HG03135 (cell line): ENCODE data around the gene ADAMTS4.

Experiments used
- ATAC-seq: cut with Tn5 transposase; IDR thresholded peaks from one replicate; pipeline ENCODE4 v1.9.1; 2021; ENCODE audit warnings: mild to moderate bottlenecking, moderate library complexity; ENCODE audit not compliant: unreplicated experiment

The ADAMTS4 gene

GRCh38 chr1:161196521-161197451 lies 2.1 kb downstream of the ADAMTS4 start:
- no peak for ATAC-seq

- ATAC-seq: no peak
Observed at GRCh38 chr1:161196111-161196510, 2.7 kb downstream of the ADAMTS4 start.

- ATAC-seq: no peak
Observed at GRCh38 chr1:161195171-161195570, 3.7 kb downstream of the ADAMTS4 start.

GRCh38 chr1:161193561-161194235 lies 5.2 kb downstream of the ADAMTS4 start:
- ATAC-seq: no peak

DNA sequence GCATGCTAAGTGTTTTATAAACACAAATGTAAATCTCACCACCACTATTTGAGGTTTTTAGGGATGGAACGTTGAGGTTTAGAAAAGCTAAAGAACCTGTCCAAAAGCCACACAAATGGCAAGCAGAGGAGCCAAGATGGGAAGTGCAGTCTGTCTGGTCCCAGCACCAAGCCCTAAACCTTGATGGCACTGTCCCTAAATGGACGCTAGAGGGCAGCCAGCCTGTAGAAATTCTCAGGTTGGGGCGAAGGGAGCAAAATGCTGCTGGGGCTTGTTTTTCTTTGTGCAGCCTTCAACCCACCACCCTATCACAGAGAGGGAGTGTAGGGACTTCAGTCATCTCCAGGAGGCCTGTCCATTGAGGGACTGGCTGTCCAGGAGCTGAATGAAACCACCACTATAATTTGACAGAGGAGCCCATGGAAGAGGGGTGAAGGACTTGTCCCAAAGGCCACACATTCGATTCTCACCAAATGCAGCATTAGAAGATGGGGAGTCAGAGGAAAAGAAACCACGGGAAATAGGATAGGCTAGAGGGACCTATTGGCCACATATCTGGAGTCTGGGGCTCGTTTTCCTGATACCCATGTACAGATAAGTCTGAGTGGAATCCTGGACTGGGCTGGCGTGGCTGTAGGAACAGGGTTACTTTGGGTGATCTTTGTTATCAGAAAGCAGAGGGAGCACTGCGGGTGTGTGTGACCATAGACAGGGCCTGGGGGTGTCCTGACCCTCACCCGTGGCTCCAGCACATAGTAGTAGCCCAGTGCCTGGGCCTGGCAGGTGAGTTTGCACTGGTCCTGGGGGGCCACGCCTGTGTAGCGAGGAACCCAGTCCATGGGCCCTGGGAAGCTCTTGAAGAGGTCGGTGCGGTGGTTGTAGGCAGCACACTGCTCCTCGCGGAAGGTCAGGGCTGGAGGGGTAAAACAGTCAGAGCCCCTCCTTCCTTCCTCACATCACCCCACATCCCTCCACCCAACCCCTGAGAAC lies 6.1 kb downstream of the ADAMTS4 start:
- no peak for ATAC-seq

- no peak for ATAC-seq
Observed at GRCh38 chr1:161191971-161192370, 6.9 kb downstream of the ADAMTS4 start.

GRCh38 chr1:161190962-161191521 lies 7.8 kb downstream of the ADAMTS4 start:
- ATAC-seq: no peak

DNA sequence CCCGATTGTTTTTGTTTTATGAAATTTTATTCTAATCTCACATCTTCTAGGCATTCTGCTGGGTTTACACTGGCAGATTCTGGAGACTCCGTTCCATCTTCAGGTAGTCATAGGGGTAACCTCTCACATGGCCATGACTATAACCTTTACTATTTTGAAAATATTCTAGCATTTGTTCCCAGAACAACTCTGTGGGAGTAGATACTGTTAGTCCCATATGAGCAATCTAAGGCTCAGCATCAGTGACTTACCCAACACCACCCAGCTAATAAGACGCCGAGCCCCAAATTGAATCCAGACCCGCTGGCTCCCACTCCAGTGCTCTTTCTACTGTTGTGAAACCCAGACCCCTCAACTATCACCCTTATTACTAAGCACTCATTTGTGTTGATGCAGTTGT lies 9.8 kb downstream of the ADAMTS4 start:
- ATAC-seq: no peak

DNA sequence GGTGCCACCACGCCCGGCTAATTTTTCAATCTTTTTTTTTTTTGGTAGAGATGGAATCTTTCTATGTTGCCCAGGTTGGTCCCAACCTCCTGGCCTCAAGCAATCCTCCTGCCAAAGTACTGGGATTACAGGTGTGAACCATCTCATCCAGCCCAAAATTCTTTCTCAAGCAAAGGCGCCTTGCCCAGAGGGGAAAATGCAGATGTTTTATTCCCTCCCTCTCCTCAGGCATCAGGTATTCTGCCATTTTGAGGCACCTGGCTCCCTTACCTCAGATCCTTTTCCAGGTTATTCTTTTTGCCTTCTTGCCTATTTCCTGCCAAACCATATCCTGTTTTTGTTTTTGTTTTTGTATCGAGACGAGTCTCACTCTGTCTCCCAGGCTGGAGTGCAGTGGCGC lies 10.5 kb downstream of the ADAMTS4 start:
- no peak for ATAC-seq

- no peak for ATAC-seq
Observed at GRCh38 chr1:161187311-161187710, 11.5 kb downstream of the ADAMTS4 start.

DNA sequence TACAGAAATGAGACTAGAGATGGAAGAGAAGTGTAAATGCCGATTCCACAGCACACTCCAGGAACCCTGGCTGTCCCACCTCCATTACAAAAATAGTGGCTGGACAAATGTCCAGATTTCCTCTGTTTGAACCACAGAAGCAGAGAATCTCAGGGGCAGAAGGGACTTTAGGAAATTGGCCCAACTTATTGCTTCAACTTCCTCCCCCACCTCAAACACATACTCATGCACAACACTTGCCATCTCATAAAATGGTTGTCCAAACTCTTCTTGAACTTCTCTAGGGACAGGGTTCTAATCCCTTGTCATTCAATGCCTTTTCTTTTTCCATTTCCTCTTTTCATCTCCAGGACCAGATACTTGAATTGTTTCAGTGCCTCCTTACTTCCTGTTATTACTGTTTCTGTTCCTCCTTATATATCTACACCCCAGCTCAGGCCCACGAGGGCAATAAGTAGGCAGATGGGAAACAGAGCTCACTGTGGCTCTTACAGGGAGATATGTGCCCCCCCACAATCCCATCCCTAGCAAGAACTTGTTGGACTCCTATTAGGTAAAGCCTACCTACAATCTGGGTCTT lies 13.0 kb downstream of the ADAMTS4 start:
- peak; percentile 21 for ATAC-seq

- peak; percentile 55 for ATAC-seq
Observed at GRCh38 chr1:161185282-161185682, 13.6 kb downstream of the ADAMTS4 start.

DNA sequence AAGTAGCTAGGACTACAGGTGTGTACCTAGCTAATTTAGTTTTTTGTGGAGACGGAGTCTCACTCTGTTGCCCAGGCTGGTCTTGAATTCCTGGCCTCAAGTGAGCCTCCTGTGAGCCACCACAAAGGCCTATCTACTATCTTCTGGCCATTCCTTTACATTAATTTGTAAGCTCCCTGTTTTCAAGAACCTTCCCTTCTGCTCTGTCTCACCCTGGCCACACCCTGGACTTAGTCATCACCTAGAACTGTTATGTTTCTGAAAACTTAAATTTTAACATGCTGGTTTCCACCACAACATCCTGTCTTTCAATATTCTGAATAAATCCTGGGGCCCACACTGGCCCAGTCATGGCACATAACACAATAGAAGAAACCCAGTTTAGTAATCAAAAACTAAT lies 16.6 kb downstream of the ADAMTS4 start:
- ATAC-seq: peak; percentile 45

GRCh38 chr1:161180639-161181038 lies 18.2 kb downstream of the ADAMTS4 start:
- no peak for ATAC-seq

DNA sequence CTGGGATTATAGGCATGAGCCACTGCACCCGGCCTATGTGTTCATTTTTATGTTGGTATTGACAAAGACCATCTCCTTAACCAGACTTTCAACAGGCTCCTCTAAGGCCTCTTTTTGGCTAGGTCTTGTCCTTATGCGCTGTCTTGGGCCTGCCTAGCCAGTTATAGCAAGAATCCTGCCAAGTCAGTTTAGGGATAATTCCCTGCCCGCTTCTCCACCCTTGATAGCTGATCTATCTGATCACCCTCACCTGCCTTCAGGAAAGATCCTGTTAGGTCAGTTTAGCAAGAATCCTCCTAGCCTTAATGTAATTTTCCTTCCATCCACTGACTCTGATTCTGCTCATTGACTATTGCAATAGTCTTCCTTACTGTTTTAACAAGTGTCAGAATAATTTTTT lies 19.2 kb downstream of the ADAMTS4 start:
- no peak for ATAC-seq

GRCh38 chr1:161177936-161178244 lies 21.0 kb downstream of the ADAMTS4 start:
- no peak for ATAC-seq

- ATAC-seq: peak; percentile 76
Observed at GRCh38 chr1:161177112-161177935, 21.5 kb downstream of the ADAMTS4 start, which contains the start of gene B4GALT3. Gene B4GALT3, minus strand, starts transcription at chr1:161177507. Its CDS starts 1,447 bp downstream, at chr1:161176060.

DNA sequence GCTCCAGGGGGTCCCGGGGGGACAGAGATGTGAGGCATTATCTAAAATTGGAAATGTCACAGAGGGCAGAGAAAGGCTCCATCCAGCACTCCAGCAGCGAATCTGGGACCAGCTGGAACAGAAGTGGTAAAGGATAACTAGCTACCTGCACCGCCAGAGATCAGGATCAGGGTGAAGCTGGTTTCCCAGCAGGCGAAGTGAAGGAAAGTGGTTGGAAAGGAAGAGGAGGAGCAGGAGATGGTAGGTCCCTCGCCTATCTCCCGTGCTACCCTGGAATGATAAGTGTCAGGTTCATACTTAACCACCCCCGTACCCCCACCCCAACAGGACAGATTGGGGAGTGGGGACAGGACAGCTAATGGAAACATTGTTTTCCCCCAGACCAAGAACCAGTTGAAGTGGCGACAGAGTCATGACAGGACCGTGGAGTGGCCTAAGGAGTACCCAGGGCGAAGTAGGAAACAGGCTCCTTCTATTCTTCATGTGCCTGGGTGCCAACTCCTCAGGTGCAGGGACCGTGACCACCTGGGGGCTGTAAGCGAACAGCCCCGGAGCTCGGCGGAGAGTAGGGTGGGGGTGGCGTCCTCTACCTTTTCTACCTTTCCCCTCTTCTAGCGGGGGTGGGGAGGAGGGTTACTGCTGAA lies 22.3 kb downstream of the ADAMTS4 start:
- ATAC-seq: no peak
